Keratinocyte (primary cell): Measurements from ENCODE around the gene EBF4.

Experiments
- CTCF ChIP-seq, 3 experiments: IDR thresholded peaks in 1 of 3; conservative IDR thresholded peaks in 1 of 3; optimal IDR thresholded peaks in 1 of 3; 2 replicates in 2 of 3; 3 replicates in 1 of 3; pipeline versions ENCODE3 to v1.5.1; 2011; ENCODE audit warnings: low read length in 3 of 3, mild to moderate bottlenecking in 3 of 3, moderate library complexity in 2 of 3, control low read depth in 1 of 3, inconsistent platforms in 1 of 3; ENCODE audit not compliant: insufficient read depth in 2 of 3; ENCODE audit errors: extremely low read depth in 1 of 3
- EZH2 ChIP-seq: IDR thresholded peaks from one replicate; pipeline ENCODE4 v1.6.1; 2012; ENCODE audit warnings: inconsistent platforms, mild to moderate bottlenecking, low read length, moderate library complexity

GRCh38 chr20:2703716-2704475, 11.3 kb downstream of the EBF4 start:
- TF ChIP-seq CTCF (optimal IDR thresholded peaks at IDR 0.05 in 1 of 3, IDR thresholded peaks at IDR 0.05 in 1 of 3, conservative IDR thresholded peaks at IDR 0.05 in 1 of 3; ENCODE audit: extremely low read depth in 1 of 3, insufficient read depth in 2 of 3, low read length in 3 of 3) = no peak
- no peak for TF ChIP-seq EZH2
